Omental fat pad (tissue), 4 donors: Measurements from ENCODE around the gene REM1. TPM values are rescaled to one million over a fixed set of nuclear protein-coding genes. Genes with fewer than 3 reads are reported as not detected.

Source experiments
- ATAC-seq: fragments of 150-250 bp; one replicate; pipeline ENCODE4 v1.9.1; 2016; ENCODE audit warnings: mild to moderate bottlenecking, moderate library complexity; ENCODE audit not compliant: low FRiP score
- DNase-seq: peaks from one replicate; pipeline ENCODE4 v3.0.0-alpha.2; 2019; ENCODE audit warnings: low spot score
- CTCF ChIP-seq, 3 donors: fragments of 450-650 bp; IDR thresholded peaks; one replicate each; pipeline ENCODE4 v1.5.1; 2016 to 2017; ENCODE audit warnings: antibody characterized with exemption in 3 of 3, mild to moderate bottlenecking in 3 of 3, moderate library complexity in 2 of 3
- total RNA-seq, 4 donors: library from RNA; depleted of rRNA; stranded (reverse); fragments of >200 nt; gene quantifications; one replicate each; pipeline ENCODE4 v1.1.0, GENCODE V29; 2016

Gene REM1
- total RNA-seq, 4 donors from 2014 or later = 1.6 to 12.3 (median 4.0) TPM; not detected in 1

- ATAC-seq (no peak), DNase-seq (no peak)
- TF ChIP-seq CTCF (IDR thresholded peaks at IDR 0.05) = no peak
These were observed 14.1 kb downstream of the REM1 start for GRCh38 chr20:31489152-31489551.

GRCh38 chr20:31490752-31491151, 15.7 kb downstream of the REM1 start:
- DNase-seq (no peak), ATAC-seq (no peak)
- TF ChIP-seq CTCF (IDR thresholded peaks at IDR 0.05) = no peak

- DNase-seq = no peak
- TF ChIP-seq CTCF (IDR thresholded peaks at IDR 0.05) = no peak
- ATAC-seq = no peak
These were observed 19.0 kb downstream of the REM1 start for GRCh38 chr20:31494131-31494530.

- TF ChIP-seq CTCF (IDR thresholded peaks at IDR 0.05) = no peak
- no peak for DNase-seq
- ATAC-seq = peak; percentile 51
These were observed 21.7 kb downstream of the REM1 start for GRCh38 chr20:31496761-31497295.

GRCh38 chr20:31497838-31498540, 22.9 kb downstream of the REM1 start:
- TF ChIP-seq CTCF (IDR thresholded peaks at IDR 0.05) = no peak
- ATAC-seq (no peak), DNase-seq (no peak)

GRCh38 chr20:31500527-31500926, 25.4 kb downstream of the REM1 start:
- DNase-seq = no peak
- ATAC-seq = no peak
- no peak for TF ChIP-seq CTCF (IDR thresholded peaks at IDR 0.05)
